ENCODE results near the gene MAT2A.

MAT2A gene

DNA sequence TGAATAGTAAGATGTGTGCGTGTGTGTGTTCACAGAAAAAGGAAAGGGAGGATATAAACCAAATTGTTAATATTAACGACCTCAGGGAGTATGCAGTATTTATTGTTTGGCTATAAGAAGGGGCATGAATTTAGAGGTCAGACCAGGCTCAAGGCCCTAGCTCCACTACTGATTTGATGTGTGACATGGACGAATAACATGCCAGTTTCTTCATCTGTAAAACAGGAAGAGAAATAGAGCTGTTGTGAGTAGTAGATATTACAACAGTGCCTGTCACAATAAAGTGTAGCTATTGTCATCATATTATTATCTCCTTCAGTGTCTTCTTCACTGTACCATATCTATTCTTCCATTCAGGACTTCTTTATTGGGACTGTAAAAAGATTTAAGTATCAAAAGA is 4.1 kb upstream of the MAT2A start:
- H3K4me2 ChIP-seq (ENCODE audit: low read length), result no peak overlapping the region
- peaks cover 15% of the 10 kb centered on the region for H3K4me1 ChIP-seq (ENCODE audit: control insufficient read depth, low read length)
- H4K20me1 ChIP-seq (ENCODE audit: control insufficient read depth, insufficient read depth, low read depth, low read length), result peaks cover 3% of the 10 kb centered on the region
- H3F3A ChIP-seq (ENCODE audit: control insufficient read depth, insufficient read depth), result peaks cover 9% of the 10 kb centered on the region
- no peaks in the 10 kb centered on the region for H3K9me3 ChIP-seq (ENCODE audit: control insufficient read depth, insufficient read depth, low read length)
- H3K27ac ChIP-seq (ENCODE audit: low read depth, low read length), result no peak overlapping the region
- peaks cover 37% of the 10 kb centered on the region for H3K79me2 ChIP-seq (ENCODE audit: control insufficient read depth, low read length)
- peaks cover 26% of the 10 kb centered on the region for H3K36me3 ChIP-seq (ENCODE audit: control insufficient read depth, low read length)
- TF ChIP-seq EZH2phosphoT487 (IDR thresholded peaks at IDR 0.05; ENCODE audit: borderline replicate concordance, low read length), result no peak
- TF ChIP-seq, protein P1, sequence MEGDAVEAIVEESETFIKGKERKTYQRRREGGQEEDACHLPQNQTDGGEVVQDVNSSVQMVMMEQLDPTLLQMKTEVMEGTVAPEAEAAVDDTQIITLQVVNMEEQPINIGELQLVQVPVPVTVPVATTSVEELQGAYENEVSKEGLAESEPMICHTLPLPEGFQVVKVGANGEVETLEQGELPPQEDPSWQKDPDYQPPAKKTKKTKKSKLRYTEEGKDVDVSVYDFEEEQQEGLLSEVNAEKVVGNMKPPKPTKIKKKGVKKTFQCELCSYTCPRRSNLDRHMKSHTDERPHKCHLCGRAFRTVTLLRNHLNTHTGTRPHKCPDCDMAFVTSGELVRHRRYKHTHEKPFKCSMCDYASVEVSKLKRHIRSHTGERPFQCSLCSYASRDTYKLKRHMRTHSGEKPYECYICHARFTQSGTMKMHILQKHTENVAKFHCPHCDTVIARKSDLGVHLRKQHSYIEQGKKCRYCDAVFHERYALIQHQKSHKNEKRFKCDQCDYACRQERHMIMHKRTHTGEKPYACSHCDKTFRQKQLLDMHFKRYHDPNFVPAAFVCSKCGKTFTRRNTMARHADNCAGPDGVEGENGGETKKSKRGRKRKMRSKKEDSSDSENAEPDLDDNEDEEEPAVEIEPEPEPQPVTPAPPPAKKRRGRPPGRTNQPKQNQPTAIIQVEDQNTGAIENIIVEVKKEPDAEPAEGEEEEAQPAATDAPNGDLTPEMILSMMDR (IDR thresholded peaks at IDR 0.05; ENCODE audit: low read depth, low read length, poor library complexity, severe bottlenecking), result no peak
- no peaks in the 10 kb centered on the region for H3K9me2 ChIP-seq (replicated peaks; ENCODE audit: control insufficient read depth, low read length)
- H3K4me3 ChIP-seq (ENCODE audit: low read length), result no peak overlapping the region
- H3K27me3 ChIP-seq (ENCODE audit: control insufficient read depth, low read length), result peaks cover 4% of the 10 kb centered on the region; the same call in 1 of the 2 replicates

DNA sequence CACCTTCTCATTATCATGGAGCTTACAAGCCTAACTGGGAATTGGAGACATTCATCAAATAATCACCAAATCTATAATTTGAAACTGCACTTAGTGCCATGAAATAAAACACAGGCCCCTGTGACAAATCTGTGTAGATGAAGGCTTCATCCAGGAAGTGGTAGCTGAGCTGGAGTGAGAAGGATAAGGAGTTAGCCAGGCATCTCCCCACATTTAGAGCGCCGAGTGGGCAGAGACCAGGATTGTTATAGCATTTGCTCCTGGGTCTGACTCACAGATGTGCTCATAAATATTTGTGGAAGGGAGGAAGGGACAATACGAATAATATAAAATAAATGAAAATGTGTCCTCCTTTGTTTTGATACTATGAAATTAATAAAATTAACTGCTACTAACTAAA is 2.5 kb upstream of the MAT2A start:
- Histone ChIP-seq H4K20me1 (ENCODE audit: control insufficient read depth, insufficient read depth, low read depth, low read length) (peaks cover 19% of the 10 kb centered on the region), H3K4me2 (ENCODE audit: low read length) (peak overlapping the region; percentile 98), H3K9me2 (replicated peaks; ENCODE audit: control insufficient read depth, low read length) (no peaks in the 10 kb centered on the region), H3K36me3 (ENCODE audit: control insufficient read depth, low read length) (peaks cover 42% of the 10 kb centered on the region), H3K79me2 (ENCODE audit: control insufficient read depth, low read length) (peaks cover 53% of the 10 kb centered on the region), H3K4me1 (ENCODE audit: control insufficient read depth, low read length) (peaks cover 30% of the 10 kb centered on the region), H3K4me3 (ENCODE audit: low read length) (peak overlapping the region; percentile 100), H3F3A (ENCODE audit: control insufficient read depth, insufficient read depth) (peaks cover 25% of the 10 kb centered on the region), H3K27me3 (ENCODE audit: control insufficient read depth, low read length) (no peaks in the 10 kb centered on the region), H3K9me3 (ENCODE audit: control insufficient read depth, insufficient read depth, low read length) (no peaks in the 10 kb centered on the region), H3K27ac (ENCODE audit: low read depth, low read length) (no peak overlapping the region)
- TF ChIP-seq, protein P1 (IDR thresholded peaks at IDR 0.05; ENCODE audit: low read depth, low read length, poor library complexity, severe bottlenecking), result no peak
- no peak for TF ChIP-seq EZH2phosphoT487 (IDR thresholded peaks at IDR 0.05; ENCODE audit: borderline replicate concordance, low read length)

DNA sequence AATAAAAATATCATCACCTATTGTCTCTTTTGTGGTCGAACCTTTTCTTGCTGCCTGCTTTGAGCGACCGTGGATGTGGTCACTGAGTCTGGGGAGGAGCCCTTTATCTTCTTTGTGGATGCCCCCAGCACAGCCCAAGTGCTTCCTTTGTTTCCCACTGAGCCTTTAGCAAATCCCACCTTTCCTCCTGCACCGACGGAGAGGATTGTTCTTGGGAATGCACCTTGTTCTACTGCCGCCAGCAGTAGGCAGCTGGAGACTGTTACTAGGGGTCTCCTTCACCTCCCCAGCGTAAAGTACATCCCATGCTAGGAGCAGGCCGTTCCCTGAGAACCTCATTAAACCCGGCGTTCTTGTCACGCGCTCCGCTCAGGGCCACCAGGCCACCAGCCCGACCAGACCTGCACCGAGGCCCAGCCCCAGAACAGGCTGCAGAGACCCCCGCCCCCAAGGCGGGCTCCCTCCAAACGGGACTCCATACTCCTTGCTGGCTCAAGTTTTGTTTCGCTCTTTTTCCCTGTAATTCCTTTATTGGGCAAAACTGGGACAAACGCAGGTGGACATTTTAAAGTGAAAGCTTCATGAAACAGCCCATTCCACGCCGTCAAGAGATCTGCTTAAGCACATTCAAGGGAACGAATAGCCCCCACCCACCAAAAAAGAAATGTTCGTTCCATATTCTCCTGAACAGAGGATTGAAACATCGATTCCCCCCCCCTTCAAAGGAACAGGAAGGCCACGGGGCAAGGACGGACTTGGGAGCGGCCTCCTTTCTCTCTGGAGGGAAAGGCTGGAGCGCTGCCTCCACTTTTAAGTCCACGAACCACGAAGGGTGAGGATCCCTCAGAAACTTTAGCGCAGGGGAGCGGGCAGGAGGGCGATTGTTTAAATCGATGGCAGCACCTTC is 1.1 kb upstream of the MAT2A start:
- H4K20me1 ChIP-seq (ENCODE audit: control insufficient read depth, insufficient read depth, low read depth, low read length), result peaks cover 33% of the 10 kb centered on the region
- H3K4me1 ChIP-seq (ENCODE audit: control insufficient read depth, low read length), result peaks cover 37% of the 10 kb centered on the region
- peaks cover 67% of the 10 kb centered on the region for H3K79me2 ChIP-seq (ENCODE audit: control insufficient read depth, low read length)
- no peaks in the 10 kb centered on the region for H3K27me3 ChIP-seq (ENCODE audit: control insufficient read depth, low read length)
- no peaks in the 10 kb centered on the region for H3K9me2 ChIP-seq (replicated peaks; ENCODE audit: control insufficient read depth, low read length)
- H3K9me3 ChIP-seq (ENCODE audit: control insufficient read depth, insufficient read depth, low read length), result no peaks in the 10 kb centered on the region
- TF ChIP-seq, protein P1 (IDR thresholded peaks at IDR 0.05; ENCODE audit: low read depth, low read length, poor library complexity, severe bottlenecking), result no peak
- TF ChIP-seq EZH2phosphoT487 (IDR thresholded peaks at IDR 0.05; ENCODE audit: borderline replicate concordance, low read length), result no peak
- H3K4me2 ChIP-seq (ENCODE audit: low read length), result peak overlapping the region; percentile 98
- peak overlapping the region; percentile 91 for H3K27ac ChIP-seq (ENCODE audit: low read depth, low read length)
- peaks cover 56% of the 10 kb centered on the region for H3K36me3 ChIP-seq (ENCODE audit: control insufficient read depth, low read length)
- H3F3A ChIP-seq (ENCODE audit: control insufficient read depth, insufficient read depth), result peaks cover 39% of the 10 kb centered on the region
- peak overlapping the region; percentile 100 for H3K4me3 ChIP-seq (ENCODE audit: low read length)
